ENCODE results near the gene NFRKB.
A peak's percentile ranks its signal among the peaks of the same experiment; 100 is the strongest.

The NFRKB gene

GRCh38 chr11:129895126-129896041, at the start of gene NFRKB:
Gene NFRKB, minus strand, starts transcription at chr11:129895578. Its CDS starts 2,729 bp downstream, at chr11:129892849.
- peak; percentile 73 for DNase-seq

DNA sequence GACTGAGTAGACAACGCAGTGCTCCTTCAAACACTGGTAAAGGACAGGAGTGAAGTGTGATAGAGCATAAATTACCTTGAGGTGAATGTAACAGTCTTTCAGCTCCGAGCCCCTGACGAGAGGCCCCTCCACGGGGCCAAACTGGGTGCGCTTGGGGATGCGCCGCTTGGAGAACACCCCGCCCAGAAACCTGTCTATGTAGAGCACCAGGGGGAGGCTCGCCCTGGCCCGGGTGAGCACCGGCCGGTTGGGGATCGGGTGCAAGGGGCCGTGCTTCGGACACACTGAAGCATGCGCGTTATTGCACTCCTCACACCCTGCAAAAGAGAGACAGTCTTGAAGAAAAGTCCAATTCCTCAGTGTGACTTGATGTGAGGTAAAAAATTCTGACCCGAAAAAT, 49.3 kb upstream of the NFRKB start:
- no peak for DNase-seq

DNA sequence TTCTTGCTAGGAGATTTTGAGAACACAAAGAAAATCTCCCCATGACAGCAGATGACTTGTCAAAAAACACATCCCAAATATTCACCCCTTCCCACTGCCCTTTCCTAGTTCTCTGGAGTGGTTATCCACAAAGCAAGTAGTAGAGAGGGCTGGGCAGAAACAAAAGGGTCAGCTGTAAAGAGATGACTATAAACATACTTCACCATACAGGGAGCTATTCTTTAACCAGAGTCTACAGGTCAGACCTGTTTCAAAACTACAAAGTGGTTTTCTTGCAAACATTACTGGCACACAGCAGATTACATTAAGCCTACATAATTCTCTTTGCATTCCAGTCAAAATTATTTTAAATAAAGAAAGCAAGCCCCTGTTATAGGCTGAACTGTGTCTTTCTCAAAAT, 47.7 kb upstream of the NFRKB start:
- no peak for DNase-seq

- DNase-seq = no peak
These were observed 44.1 kb upstream of the NFRKB start for GRCh38 chr11:129939510-129939909.

DNA sequence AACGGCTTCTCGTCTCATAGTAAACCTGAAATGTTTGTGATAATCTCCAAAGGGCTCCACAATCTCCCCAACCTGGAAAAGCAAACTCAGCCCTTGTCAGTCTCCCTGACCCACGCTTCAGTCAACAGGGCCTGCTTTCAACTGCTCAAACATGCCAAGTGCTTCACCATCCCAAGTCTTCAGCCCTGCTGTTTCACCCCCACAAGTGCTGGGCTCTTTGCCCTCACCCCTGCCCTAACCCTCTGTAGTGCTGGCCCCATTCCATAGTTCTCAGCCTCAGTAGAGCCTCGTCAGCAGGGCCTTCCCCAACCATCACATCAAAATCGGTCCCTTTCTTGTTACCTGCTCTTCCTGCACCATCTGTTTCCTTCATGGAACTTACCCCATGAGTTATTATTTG, 43.4 kb upstream of the NFRKB start:
- DNase-seq = no peak

GRCh38 chr11:129937592-129938238, 42.3 kb upstream of the NFRKB start:
- no peak for DNase-seq

- DNase-seq = no peak
These were observed 40.3 kb upstream of the NFRKB start for GRCh38 chr11:129935723-129936122.

- no peak for DNase-seq
These were observed 38.5 kb upstream of the NFRKB start for GRCh38 chr11:129933891-129934290.

GRCh38 chr11:129933262-129933661, 37.9 kb upstream of the NFRKB start:
- DNase-seq = no peak

DNA sequence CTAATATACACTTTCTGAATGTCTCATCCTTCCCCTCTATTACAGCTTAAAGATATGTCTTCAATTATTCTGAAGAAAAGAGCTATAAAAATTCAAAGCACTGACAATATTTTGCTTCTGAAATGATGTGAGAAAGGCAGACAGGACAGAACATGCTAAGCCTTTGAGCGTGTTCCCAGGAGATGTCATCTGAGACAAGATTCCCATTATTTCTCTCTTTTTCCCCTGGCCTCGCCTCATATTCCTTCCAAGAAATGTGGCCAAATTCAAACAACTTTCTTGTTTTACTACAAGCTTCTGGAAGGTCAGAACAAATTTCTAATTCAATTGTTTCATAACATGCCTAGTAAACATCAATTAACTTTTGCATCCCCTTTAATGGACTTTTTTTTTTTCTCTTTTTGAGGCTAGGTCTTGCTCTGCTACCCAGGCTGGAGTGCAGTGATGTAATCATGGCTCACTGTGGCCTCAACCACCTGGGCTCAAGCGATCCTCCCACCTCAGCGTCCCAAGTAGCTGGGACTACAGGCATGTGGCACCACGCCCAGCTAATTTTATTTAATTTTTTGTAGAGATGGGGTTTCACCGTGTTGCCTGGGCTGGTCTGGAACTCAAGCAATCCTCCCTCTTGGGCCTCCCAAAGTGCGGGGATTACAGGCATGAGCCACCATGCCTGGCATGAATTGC, 37.1 kb upstream of the NFRKB start:
- DNase-seq = no peak

GRCh38 chr11:129930743-129931142, 35.4 kb upstream of the NFRKB start:
- peak; percentile 66 for DNase-seq

DNA sequence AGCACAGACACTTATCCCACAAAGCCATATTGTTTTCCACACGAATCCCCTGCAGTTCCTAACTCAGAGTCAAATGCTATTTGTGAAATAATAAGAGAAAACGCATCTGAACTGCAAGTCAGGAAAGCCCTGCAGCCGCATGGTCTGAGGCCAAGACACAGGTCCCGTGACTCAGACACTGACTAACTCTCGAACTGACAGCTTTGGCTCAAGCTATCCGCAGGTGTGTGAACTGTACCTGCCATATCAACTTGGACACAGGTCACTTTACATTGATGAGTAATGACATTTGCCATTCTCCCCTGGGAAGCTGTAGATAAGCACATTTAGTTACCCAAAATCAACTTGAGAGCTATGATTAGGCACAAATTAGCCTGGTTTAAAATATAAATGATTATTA, 34.9 kb upstream of the NFRKB start:
- DNase-seq = peak; percentile 67

- peak; percentile 67 for DNase-seq
These were observed 34.3 kb upstream of the NFRKB start for GRCh38 chr11:129929721-129930120.

DNA sequence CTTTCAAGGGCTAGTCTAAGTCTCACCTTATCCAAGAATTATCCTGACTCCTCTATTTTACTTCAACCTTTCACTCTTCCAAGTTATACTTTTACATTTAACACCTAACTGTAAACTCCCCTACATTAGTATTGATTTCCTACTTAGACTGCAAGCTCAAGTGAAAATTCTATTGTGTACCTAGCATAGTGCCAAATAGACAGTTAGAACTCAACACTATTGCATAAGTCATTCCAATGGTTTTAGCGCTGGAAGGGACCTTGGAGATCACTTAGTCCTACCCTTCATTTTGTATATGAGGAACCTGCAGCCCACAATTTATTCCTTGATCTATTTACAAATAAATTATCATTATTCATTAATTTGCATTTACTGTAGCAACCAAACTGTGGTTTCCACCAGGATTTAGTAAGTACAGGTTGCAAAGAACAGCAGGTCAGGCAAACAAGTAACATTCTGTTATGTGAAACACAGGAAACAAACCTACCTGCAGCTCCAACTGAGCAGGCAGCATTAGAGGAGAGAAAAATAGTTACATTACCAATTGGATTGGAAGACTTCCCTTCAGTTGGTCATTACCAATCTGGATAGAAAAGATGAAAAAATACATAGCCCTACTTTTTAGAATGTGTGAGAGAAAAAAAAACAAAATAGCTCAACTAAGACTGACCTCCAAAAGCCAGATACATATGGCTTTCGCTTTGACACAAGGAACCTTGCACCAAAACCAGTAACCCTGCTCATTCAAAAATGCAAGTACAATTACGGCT, 33.7 kb upstream of the NFRKB start:
- DNase-seq = no peak

GRCh38 chr11:129922674-129923073, 27.3 kb upstream of the NFRKB start:
- DNase-seq = no peak

DNA sequence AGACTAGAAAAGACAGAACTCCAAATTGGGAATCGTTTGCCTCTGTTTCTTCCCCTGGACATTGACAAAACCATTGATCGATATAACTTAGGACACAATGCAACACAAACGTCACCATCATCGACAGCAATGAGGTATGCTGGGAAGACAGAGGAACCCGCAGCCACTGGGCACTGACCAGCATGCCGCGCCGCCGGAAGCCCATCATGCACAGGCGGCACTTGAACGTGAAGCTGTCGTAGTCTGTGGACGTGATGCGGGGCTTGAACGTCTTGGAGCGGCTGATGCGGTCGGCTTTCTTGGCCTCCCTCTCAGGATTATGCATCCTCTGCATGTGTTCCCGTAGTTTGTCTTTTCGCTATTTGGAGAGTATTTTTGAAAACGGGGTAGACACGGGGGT, 23.0 kb upstream of the NFRKB start:
- DNase-seq = no peak

- DNase-seq = no peak
These were observed 21.9 kb upstream of the NFRKB start for GRCh38 chr11:129917231-129917630.

DNA sequence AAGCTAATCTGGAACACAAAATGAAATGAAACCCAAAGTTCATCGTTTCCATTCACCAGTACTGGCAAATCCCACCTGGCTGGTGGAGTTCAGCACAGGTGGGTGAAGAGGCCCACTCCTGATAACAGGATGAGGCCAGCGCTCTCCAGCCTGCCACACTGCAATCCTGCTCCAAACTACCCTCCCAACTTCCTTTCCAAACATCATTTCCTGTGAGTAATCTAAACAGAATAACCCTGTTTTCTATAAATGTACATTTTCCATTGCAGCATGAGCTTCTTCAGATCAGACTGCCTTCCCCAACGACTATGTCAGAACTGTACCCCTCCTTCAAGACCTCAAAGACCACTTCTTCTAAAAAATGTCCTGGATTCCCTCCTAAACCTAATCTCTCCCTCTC, 15.9 kb upstream of the NFRKB start:
- DNase-seq = peak; percentile 16

DNA sequence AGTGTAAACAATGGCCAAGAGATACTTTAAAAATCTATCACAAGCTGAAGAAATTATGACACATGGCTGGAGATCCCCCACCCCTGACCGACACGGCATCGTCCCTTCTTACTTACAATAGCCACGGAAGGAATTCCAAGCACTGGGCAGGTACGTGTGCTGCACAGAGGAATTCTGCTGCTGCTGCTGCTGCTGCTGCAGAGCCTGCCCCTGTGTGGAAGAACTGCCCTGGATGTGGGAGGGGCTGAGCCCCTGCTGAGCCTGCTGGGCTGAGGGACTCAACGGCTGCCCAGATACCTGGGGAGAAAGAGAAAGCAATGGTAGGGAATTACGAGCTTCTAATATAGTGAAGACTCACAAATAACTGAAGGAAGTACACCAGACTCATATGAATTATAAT, 15.0 kb upstream of the NFRKB start:
- no peak for DNase-seq

- DNase-seq = no peak
These were observed 10.0 kb upstream of the NFRKB start for GRCh38 chr11:129905402-129905801.

DNA sequence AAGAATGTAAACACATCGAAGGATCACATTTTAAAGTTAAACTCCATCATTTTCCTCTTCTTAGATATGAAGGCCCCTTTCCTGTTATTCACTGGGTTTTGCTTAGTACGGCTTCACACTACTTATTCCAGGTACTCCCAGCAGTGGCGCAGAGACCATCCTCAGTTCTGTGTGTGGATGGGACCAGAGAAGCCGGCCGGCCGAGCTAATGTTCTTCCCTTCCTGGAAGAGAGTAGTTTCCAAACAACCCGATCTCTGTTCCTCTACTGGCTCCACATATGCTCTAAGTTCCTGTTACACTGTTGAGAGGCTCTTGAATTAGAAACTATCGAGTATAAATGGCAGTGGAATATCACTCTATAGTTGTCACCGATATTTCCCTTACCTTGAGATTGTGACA, 684 bp upstream of the NFRKB start:
- peak; percentile 49 for DNase-seq

GRCh38 chr11:129894278-129895125, 876 bp downstream of the NFRKB start:
- DNase-seq = peak; percentile 37

Data from inflammatory macrophage treated with lipopolysaccharide for 4 hours (primary cell).